K562 (cell line): ENCODE measurements around the gene TTBK1. TPM values are rescaled to one million over a fixed set of nuclear protein-coding genes. Genes with fewer than 3 reads are reported as not detected.

Experiments
- ATF7 ChIP-seq: fragments of 450-650 bp; IDR thresholded peaks from 2 replicates; pipeline ENCODE4 v1.7.1; 2014; ENCODE audit warnings: mild to moderate bottlenecking, moderate library complexity
- CBX2 ChIP-seq: fragments of 200-600 bp; sonication (generic); IDR thresholded peaks from one replicate; pipeline ENCODE4 v1.6.1; 2012; ENCODE audit warnings: mild to moderate bottlenecking, low read length, inconsistent platforms; ENCODE audit not compliant: insufficient read depth, poor library complexity, severe bottlenecking
- CC2D1A ChIP-seq: fragments of 450-650 bp; IDR thresholded peaks from 2 replicates; pipeline ENCODE4 v1.6.1; 2017; ENCODE audit warnings: mild to moderate bottlenecking
- CREM ChIP-seq: IDR thresholded peaks from 2 replicates; pipeline ENCODE4 v1.6.1; 2014; ENCODE audit warnings: antibody characterized with exemption, low read depth
- KLF16 ChIP-seq: IDR thresholded peaks from 2 replicates; pipeline ENCODE4 v1.6.1; 2016; ENCODE audit warnings: antibody characterized with exemption
- L3MBTL2 ChIP-seq: fragments of 450-650 bp; IDR thresholded peaks from 2 replicates; pipeline ENCODE4 v1.6.1; 2016; ENCODE audit warnings: mild to moderate bottlenecking, moderate library complexity
- RB1 ChIP-seq: fragments of 450-650 bp; IDR thresholded peaks from 2 replicates; pipeline ENCODE4 v1.6.1; 2017; ENCODE audit warnings: low read depth, mild to moderate bottlenecking
- STAG1 ChIP-seq: sonication (generic); formaldehyde crosslinking; IDR thresholded peaks from 2 replicates; pipeline ENCODE4 v1.5.0; 2020; ENCODE audit warnings: missing genetic modification reagents, borderline replicate concordance
- TAF9B ChIP-seq: fragments of 450-650 bp; IDR thresholded peaks from 2 replicates; pipeline ENCODE4 v1.6.1; 2018; ENCODE audit warnings: mild to moderate bottlenecking; ENCODE audit not compliant: partially characterized antibody
- XRCC5 ChIP-seq: fragments of 200-400 bp; formaldehyde crosslinking; IDR thresholded peaks from 2 replicates; pipeline ENCODE4 v1.6.1; 2017; ENCODE audit warnings: low read depth, mild to moderate bottlenecking, low read length
- ZNF24 ChIP-seq: fragments of 450-650 bp; IDR thresholded peaks from 2 replicates; pipeline ENCODE4 v1.6.1; 2016
- ZNF507 ChIP-seq: conservative IDR thresholded peaks from 2 replicates; pipeline ENCODE4 v1.6.1; 2017; ENCODE audit warnings: missing genetic modification characterization, missing compliant biosample characterization
- polyA plus RNA-seq, 8 experiments: library from polyadenylated mRNA; depleted of rRNA in 4 of 8; stranded (reverse) in 5 of 8; unstranded in 3 of 8; fragments of >200 nt; fragmentation: Nextera tagmentation in 2 of 8; fragmentation: Illumina TruSeq in 1 of 8; extraction: Ambion mirVana in 2 of 8; extraction: Trizol in 1 of 8; gene quantifications; 2 replicates each; pipeline versions ENCODE4 v1.2.1 to v1.2.3, GENCODE V29; 2011 to 2014; ENCODE audit warnings: inconsistent platforms in 1 of 8, missing spikeins in 1 of 8
- total RNA-seq, 7 experiments: library from RNA; depleted of rRNA in 6 of 7; stranded (reverse); fragments of >200 nt in 6 of 7; fragmentation: Illumina TruSeq in 2 of 7; extraction: Trizol in 2 of 7; gene quantifications; 2 replicates each; pipeline versions ENCODE4 v1.2.1 to v1.2.3, GENCODE V29; 2011 to 2021; ENCODE audit warnings: low replicate concordance in 1 of 7
- TF ChIP-seq, protein P1 (sequence below): fragments of 450-650 bp; IDR thresholded peaks from 2 replicates; pipeline ENCODE4 v1.6.1; 2016; ENCODE audit warnings: low read depth
- TF ChIP-seq, protein P2 (sequence below): fragments of 450-650 bp; formaldehyde crosslinking; IDR thresholded peaks from 2 replicates; pipeline ENCODE4 v1.4.0; 2020; ENCODE audit warnings: mild to moderate bottlenecking, moderate library complexity
- TF ChIP-seq, protein P3 (sequence below): fragments of 450-650 bp; IDR thresholded peaks from 2 replicates; pipeline ENCODE4 v1.6.1; 2014; ENCODE audit warnings: low read depth, mild to moderate bottlenecking, moderate library complexity, borderline replicate concordance

Gene TTBK1
- total and polyA plus RNA-seq, 9 of the 15 experiments (the other 6 are each of a cell fraction or from before 2014, with no cell fraction given), result not detected

DNA sequence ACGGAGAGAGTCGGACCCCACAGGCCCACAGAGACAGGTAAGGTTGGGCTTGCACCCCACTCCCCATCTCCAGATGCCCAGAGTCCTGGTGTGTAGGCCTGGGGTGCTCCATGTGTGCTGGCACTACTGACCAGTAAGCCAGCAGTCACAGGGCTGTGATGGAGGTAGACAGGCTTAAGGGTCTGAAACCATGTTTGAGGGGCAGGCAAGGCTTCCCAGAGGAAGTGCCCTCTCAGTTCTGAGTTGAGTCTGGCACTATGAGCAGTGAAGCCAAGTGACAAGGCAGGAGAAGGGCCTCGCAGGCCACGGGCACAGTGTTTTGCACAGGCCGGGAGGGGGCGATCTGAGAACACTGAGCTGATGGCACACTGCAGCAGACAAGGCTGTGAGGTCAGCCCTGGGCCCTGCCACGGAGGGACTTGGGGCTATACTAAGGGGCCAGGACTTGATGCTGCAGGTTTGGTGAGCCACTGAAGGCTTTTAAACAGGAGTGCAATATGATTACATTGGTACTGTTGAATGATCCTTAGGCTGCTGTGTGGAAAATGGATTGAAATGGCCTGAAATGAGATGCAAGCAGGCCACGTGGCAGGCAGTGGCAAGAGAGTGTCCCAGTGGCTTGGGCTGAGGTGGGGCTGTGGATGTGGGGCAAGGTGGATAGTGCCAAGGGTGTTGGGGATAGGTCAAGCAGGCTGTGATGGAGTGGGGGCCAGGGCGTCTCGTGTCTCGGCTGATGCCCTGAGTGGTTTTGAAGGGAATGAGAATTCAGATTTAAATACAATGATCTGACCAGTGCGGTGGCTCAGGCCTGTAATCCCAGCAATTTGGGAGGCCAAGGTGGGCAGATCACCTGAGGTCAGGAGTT, 20.3 kb downstream of the TTBK1 start (continued):
- TF ChIP-seq, protein P1, sequence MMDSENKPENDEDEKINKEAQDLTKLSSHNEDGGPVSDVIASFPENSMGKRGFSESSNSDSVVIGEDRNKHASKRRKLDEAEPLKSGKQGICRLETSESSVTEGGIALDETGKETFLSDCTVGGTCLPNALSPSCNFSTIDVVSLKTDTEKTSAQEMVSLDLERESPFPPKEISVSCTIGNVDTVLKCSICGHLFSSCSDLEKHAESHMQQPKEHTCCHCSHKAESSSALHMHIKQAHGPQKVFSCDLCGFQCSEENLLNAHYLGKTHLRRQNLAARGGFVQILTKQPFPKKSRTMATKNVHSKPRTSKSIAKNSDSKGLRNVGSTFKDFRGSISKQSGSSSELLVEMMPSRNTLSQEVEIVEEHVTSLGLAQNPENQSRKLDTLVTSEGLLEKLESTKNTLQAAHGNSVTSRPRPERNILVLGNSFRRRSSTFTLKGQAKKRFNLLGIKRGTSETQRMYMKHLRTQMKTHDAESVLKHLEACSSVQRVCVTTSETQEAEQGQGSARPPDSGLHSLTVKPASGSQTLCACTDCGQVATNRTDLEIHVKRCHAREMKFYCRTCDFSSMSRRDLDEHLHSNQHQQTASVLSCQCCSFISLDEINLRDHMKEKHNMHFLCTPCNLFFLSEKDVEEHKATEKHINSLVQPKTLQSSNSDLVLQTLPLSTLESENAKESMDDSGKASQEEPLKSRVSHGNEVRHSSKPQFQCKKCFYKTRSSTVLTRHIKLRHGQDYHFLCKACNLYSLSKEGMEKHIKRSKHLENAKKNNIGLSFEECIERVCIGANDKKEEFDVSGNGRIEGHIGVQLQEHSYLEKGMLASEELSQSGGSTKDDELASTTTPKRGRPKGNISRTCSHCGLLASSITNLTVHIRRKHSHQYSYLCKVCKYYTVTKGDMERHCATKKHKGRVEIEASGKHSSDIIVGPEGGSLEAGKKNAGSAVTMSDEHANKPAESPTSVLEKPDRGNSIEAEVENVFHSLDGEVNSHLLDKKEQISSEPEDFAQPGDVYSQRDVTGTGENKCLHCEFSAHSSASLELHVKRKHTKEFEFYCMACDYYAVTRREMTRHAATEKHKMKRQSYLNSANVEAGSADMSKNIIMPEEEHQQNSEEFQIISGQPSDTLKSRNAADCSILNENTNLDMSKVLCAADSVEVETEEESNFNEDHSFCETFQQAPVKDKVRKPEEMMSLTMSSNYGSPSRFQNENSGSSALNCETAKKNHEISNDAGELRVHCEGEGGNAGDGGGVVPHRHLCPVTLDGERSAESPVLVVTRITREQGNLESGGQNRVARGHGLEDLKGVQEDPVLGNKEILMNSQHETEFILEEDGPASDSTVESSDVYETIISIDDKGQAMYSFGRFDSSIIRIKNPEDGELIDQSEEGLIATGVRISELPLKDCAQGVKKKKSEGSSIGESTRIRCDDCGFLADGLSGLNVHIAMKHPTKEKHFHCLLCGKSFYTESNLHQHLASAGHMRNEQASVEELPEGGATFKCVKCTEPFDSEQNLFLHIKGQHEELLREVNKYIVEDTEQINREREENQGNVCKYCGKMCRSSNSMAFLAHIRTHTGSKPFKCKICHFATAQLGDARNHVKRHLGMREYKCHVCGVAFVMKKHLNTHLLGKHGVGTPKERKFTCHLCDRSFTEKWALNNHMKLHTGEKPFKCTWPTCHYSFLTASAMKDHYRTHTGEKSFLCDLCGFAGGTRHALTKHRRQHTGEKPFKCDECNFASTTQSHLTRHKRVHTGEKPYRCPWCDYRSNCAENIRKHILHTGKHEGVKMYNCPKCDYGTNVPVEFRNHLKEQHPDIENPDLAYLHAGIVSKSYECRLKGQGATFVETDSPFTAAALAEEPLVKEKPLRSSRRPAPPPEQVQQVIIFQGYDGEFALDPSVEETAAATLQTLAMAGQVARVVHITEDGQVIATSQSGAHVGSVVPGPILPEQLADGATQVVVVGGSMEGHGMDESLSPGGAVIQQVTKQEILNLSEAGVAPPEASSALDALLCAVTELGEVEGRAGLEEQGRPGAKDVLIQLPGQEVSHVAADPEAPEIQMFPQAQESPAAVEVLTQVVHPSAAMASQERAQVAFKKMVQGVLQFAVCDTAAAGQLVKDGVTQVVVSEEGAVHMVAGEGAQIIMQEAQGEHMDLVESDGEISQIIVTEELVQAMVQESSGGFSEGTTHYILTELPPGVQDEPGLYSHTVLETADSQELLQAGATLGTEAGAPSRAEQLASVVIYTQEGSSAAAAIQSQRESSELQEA, result no peak
- TF ChIP-seq, protein P2, sequence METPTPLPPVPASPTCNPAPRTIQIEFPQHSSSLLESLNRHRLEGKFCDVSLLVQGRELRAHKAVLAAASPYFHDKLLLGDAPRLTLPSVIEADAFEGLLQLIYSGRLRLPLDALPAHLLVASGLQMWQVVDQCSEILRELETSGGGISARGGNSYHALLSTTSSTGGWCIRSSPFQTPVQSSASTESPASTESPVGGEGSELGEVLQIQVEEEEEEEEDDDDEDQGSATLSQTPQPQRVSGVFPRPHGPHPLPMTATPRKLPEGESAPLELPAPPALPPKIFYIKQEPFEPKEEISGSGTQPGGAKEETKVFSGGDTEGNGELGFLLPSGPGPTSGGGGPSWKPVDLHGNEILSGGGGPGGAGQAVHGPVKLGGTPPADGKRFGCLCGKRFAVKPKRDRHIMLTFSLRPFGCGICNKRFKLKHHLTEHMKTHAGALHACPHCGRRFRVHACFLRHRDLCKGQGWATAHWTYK (CRISPR knock-in tag), result peak; percentile 93
- TF ChIP-seq KLF16 (peak; percentile 48; the same call in 1 of the 2 replicates), STAG1 (CRISPR knock-in tag) (peak; percentile 83; the same call in 1 of the 2 replicates), ZNF24 (peak; percentile 76; the same call in 1 of the 2 replicates), ATF7 (peak; percentile 54; the same call in 1 of the 2 replicates), XRCC5 (peak; percentile 85), RB1 (peak; percentile 26; the same call in 1 of the 2 replicates), CBX2 (no peak), ZNF507 (tag) (no peak), CC2D1A (peak; percentile 78; the same call in 1 of the 2 replicates), CREM (peak; percentile 60), TAF9B (no peak), L3MBTL2 (peak; percentile 36; the same call in 1 of the 2 replicates)
- TF ChIP-seq, protein P3, sequence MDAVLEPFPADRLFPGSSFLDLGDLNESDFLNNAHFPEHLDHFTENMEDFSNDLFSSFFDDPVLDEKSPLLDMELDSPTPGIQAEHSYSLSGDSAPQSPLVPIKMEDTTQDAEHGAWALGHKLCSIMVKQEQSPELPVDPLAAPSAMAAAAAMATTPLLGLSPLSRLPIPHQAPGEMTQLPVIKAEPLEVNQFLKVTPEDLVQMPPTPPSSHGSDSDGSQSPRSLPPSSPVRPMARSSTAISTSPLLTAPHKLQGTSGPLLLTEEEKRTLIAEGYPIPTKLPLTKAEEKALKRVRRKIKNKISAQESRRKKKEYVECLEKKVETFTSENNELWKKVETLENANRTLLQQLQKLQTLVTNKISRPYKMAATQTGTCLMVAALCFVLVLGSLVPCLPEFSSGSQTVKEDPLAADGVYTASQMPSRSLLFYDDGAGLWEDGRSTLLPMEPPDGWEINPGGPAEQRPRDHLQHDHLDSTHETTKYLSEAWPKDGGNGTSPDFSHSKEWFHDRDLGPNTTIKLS, result 0 out of 2 replicates have a peak, but pooled peaks have one; percentile 27
